MG63 (cell line): ENCODE measurements around the gene SPATA33. TPM values are rescaled to one million over a fixed set of nuclear protein-coding genes. Genes with fewer than 3 reads are reported as not detected.
"Not testable (repeated sequence)": the region's sequence is repeated elsewhere in the genome, so short reads cannot be mapped to it uniquely, and the experiment has no call there.

ENCODE experiments used
- DNase-seq: peaks from one replicate; pipeline ENCODE4 v3.0.0-alpha.2; 2020
- H3K27me3 ChIP-seq: fragments of 250-450 bp; sonication (Bioruptor Pico); 2 replicates; pipeline ENCODE4 v1.5.1; 2020; ENCODE audit warnings: mild to moderate bottlenecking, moderate library complexity
- H3K36me3 ChIP-seq: fragments of 250-450 bp; sonication (Bioruptor Pico); 2 replicates; pipeline ENCODE4 v1.5.1; 2020; ENCODE audit warnings: mild to moderate bottlenecking, moderate library complexity
- H3K4me3 ChIP-seq: fragments of 250-450 bp; sonication (Bioruptor Pico); 2 replicates; pipeline ENCODE4 v1.5.1; 2020; ENCODE audit warnings: mild to moderate bottlenecking, moderate library complexity
- H3K9me3 ChIP-seq: fragments of 250-450 bp; sonication (Bioruptor Pico); 2 replicates; pipeline ENCODE4 v1.5.1; 2020; ENCODE audit warnings: mild to moderate bottlenecking, moderate library complexity
- total RNA-seq: library from RNA; depleted of rRNA; stranded (reverse); fragments of >200 nt; shearing (Covaris generic); gene quantifications from 2 replicates; pipeline ENCODE4 v1.2.3, GENCODE V29; 2014; ENCODE audit warnings: low replicate concordance

SPATA33 gene
- total RNA-seq, 1 experiment from 2014 or later = 6.6 TPM

GRCh38 chr16:89695875-89696669 lies 38.4 kb downstream of the SPATA33 start:
- H3K4me3 ChIP-seq = no peak overlapping the region
- peaks cover 2% of the 10 kb centered on the region; the same call in 1 of the 2 replicates for H3K36me3 ChIP-seq
- H3K9me3 ChIP-seq = no peaks in the 10 kb centered on the region
- DNase-seq = no peak
- no peaks in the 10 kb centered on the region for H3K27me3 ChIP-seq

DNA sequence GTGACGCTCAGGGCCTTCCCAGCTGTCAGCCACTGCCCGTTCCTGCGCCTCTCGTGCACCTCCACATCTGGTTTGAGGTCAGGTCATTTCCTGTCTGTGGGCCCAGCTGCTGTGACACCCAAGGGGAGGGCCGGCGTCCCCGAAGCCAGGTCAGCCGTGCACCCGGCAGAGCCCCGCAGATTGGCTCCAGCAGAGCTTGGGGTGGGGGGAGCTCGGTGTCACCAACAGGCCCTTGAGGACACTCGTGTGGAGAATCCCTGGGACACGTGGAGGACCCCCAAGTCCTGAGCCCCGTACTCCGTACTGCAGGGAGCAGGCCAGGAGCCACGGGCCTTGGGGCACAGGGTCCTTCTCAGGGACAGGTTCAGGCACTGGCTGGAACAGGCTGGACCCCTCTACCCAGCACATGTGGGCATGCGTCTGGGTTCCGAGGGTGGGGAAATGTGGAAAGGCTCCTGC lies 39.1 kb downstream of the SPATA33 start:
- no peak for DNase-seq
- Histone ChIP-seq H3K27me3 (no peaks in the 10 kb centered on the region), H3K4me3 (no peak overlapping the region), H3K36me3 (no peaks in the 10 kb centered on the region; the same call in 1 of the 2 replicates), H3K9me3 (no peaks in the 10 kb centered on the region)

GRCh38 chr16:89697161-89697615 lies 39.6 kb downstream of the SPATA33 start:
- no peaks in the 10 kb centered on the region; the same call in 1 of the 2 replicates for H3K36me3 ChIP-seq
- no peaks in the 10 kb centered on the region for H3K27me3 ChIP-seq
- DNase-seq = no peak
- no peak overlapping the region for H3K4me3 ChIP-seq
- no peaks in the 10 kb centered on the region for H3K9me3 ChIP-seq

- H3K9me3 ChIP-seq = no peaks in the 10 kb centered on the region
- H3K4me3 ChIP-seq = no peak overlapping the region
- H3K36me3 ChIP-seq = no peaks in the 10 kb centered on the region; the same call in 1 of the 2 replicates
- DNase-seq = no peak
- H3K27me3 ChIP-seq = no peaks in the 10 kb centered on the region
These were observed 40.1 kb downstream of the SPATA33 start for GRCh38 chr16:89697616-89698331.

DNA sequence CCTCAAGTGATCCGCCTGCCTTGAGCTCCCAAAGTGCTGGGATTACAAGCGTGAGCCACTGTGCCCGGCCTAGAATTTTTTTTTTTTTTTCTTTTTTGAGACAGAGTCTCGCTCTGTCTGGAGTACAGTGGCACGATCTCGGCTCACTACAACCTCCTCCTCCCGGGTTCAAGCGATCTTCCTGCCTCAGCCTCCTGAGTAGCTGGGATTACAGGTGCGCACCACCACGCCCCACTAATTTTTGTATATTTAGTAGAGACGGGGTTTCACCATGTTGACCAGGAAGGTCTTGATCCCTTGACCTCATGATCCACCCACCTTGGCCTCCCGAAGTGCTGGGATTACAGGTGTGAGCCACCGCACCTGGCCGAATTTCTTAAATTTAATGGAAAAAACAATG lies 41.1 kb downstream of the SPATA33 start:
- H3K9me3 ChIP-seq = not testable (repeated sequence)

DNA sequence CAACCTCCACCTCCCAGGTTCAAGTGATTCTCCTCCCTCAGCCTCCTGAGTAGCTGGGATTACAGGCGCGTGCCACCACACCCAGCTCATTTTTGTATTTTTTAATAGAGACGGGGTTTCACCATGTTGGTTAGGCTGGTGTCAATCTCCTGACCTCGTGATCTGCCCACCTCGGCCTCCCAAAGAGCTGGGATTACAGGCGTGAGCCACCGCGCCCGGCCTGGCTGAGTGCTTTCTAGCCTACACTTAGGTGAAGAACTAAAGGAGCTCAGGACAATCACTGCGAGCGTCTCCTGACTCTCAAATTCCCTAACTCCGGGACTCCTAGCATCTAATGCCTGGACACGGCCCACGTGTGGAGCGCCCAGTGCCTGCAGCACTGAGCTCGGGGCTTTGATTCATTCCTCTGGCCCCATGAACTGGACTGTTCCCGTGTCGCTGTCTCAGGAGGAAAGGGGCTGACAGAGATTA lies 42.0 kb downstream of the SPATA33 start:
- not testable (repeated sequence) for H3K4me3 ChIP-seq, H3K27me3 ChIP-seq, H3K9me3 ChIP-seq, DNase-seq, H3K36me3 ChIP-seq

More for the DNA sequence above, 41.1 kb downstream of the SPATA33 start:
- H3K36me3 ChIP-seq, H3K27me3 ChIP-seq, DNase-seq, H3K4me3 ChIP-seq: not testable (repeated sequence)

DNA sequence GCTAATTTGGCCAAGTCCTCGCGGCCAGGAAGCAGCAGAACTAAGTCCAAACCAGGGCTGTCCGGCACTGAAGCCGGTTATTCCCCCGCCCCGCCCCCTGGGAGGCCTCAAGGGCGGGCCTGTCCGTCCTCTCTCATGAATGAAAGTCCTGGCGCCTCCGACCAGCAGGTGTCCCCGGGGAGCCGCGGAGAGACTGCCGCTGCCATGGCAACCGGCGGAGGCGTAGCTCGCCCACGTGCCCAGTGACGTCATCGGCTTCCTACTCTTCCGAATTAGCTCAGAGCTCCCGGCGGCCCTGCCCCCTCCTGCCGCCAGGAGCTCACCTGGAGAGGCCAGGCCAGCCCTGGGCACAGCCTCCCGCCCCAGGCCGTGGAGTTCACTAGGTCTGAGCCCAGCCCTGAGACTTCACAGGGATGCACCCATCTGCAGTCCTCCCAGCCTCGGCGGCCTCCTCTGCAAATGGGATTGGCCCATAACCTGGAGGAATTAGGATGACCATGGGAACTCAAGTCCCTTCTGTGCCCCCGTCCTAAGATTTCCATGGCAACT lies 42.5 kb downstream of the SPATA33 start:
- H3K36me3 ChIP-seq = no peaks in the 10 kb centered on the region
- peak; percentile 96 for DNase-seq
- H3K4me3 ChIP-seq = peak overlapping the region; percentile 58
- no peaks in the 10 kb centered on the region for H3K27me3 ChIP-seq
- no peaks in the 10 kb centered on the region for H3K9me3 ChIP-seq

DNA sequence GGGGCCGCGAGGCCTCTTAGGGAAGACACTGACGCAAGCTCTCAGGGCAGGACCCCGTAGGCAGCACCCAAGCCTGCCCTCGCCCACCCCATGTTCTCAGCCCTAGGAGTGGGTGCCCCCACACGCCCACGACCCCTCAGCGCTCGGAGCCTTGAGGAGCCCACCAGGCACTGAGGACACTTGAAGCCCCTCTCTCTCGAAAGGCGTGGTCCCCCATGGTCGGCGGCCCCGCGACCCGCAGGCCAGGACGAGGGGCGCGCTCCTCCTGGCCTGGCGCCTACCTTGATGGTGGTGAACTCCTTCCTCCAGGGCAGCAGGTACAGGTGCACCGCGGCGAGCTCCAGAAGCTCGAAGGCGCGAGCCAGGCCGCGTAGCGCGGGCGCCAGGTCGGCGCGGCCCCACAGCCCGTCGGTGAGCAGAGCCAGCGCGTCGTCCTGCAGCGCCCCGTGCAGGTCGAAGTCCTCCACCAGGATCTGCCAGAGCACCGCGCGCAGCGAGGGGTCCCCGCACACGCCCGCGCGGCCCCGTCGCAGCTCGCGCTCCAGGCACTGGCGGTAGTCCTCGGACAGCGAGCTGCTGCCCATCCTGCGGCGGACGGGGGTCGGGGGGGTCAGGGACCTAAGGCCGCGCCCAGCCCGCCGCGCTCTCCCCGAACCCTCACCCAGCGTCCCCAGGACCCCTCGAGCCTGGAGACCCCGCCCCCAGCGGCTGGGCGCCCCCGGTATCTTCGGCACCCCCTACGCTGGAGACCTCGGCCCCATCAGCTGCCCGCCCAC lies 43.2 kb downstream of the SPATA33 start:
- no peaks in the 10 kb centered on the region for H3K27me3 ChIP-seq
- no peaks in the 10 kb centered on the region for H3K36me3 ChIP-seq
- no peaks in the 10 kb centered on the region for H3K9me3 ChIP-seq
- H3K4me3 ChIP-seq = peak overlapping the region; percentile 58
- DNase-seq = no peak

GRCh38 chr16:89701425-89702406 lies 44.1 kb downstream of the SPATA33 start, which contains the start of gene SPATA2L:
TSS of gene SPATA2L (minus strand) at chr16:89701705. CDS start at chr16:89701232, 473 bp downstream.
- Histone ChIP-seq H3K4me3 (peak within 1 kb of the TSS; percentile 58), H3K9me3 (no peaks in the 10 kb centered on the region), H3K27me3 (no peaks in the 10 kb centered on the region), H3K36me3 (no peaks in the 10 kb centered on the region)
- peak; percentile 65 for DNase-seq

- Histone ChIP-seq H3K4me3 (no peak overlapping the region), H3K27me3 (no peaks in the 10 kb centered on the region), H3K9me3 (no peaks in the 10 kb centered on the region), H3K36me3 (no peaks in the 10 kb centered on the region)
- DNase-seq = no peak
These were observed 46.6 kb downstream of the SPATA33 start for GRCh38 chr16:89704281-89704680.

DNA sequence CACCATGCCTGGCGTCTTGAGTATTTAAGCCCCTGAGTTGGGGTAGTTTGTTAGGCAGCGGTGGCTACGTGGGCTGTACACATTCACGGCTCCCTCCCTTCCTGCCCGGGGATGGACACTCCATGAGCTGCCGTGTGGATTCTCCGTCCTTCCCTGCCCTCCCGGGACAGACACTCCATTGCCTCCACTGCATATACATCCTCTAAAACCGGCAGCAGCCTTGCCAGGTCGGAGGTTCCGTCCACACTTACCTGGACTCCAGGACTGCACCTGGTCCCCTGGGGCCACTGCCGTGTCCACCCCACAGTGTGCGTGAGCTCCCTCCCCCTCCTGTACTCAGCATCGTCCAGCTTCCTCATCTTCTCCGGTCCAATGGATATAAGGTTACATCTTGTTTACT lies 47.4 kb downstream of the SPATA33 start:
- no peak for DNase-seq

DNA sequence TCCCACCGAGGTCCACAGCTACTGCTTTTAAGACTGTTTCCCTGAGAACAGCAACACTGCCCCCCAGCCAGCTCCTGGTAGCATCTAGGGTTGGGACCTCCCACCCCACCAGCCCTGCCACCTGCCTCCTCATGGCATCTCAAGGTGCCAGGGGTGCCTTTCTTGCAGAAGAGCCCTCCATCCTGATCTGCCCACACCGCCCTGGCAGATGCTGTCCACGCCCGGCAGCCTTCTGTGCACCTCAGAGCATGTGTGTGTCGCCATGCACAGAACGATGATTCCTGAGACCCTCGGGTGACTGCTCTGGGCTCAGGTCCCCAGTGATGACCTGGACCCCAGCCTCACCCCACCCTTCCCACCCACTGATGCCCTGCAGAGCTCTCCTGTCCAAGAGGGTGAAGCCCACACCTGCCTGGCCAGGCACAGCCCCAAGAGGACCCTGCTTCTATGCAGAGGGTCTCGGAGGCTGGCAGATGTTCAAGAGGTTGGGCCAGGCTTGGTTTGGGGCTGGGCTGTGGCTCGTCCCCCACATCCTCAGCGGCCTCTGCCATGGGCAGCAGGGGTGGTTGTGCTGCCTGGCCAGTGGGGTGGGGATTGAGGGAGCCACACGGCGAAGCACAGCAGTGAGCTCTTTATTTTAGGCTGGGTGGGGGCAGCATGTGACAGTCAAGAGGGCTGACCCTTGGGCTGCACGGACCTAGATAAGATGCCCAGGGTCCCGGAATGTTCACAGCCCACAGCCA lies 49.1 kb downstream of the SPATA33 start:
- DNase-seq = no peak
- H3K27me3 ChIP-seq = no peaks in the 10 kb centered on the region
- no peaks in the 10 kb centered on the region for H3K36me3 ChIP-seq
- H3K4me3 ChIP-seq = no peak overlapping the region
- no peaks in the 10 kb centered on the region for H3K9me3 ChIP-seq

More for the DNA sequence above, 47.4 kb downstream of the SPATA33 start:
- Histone ChIP-seq H3K9me3 (no peaks in the 10 kb centered on the region), H3K27me3 (no peaks in the 10 kb centered on the region), H3K4me3 (no peak overlapping the region), H3K36me3 (no peaks in the 10 kb centered on the region)

GRCh38 chr16:89707695-89708094 lies 50.1 kb downstream of the SPATA33 start:
- no peaks in the 10 kb centered on the region for H3K9me3 ChIP-seq
- no peak for DNase-seq
- H3K4me3 ChIP-seq = no peak overlapping the region
- H3K27me3 ChIP-seq = no peaks in the 10 kb centered on the region
- no peaks in the 10 kb centered on the region for H3K36me3 ChIP-seq

DNA sequence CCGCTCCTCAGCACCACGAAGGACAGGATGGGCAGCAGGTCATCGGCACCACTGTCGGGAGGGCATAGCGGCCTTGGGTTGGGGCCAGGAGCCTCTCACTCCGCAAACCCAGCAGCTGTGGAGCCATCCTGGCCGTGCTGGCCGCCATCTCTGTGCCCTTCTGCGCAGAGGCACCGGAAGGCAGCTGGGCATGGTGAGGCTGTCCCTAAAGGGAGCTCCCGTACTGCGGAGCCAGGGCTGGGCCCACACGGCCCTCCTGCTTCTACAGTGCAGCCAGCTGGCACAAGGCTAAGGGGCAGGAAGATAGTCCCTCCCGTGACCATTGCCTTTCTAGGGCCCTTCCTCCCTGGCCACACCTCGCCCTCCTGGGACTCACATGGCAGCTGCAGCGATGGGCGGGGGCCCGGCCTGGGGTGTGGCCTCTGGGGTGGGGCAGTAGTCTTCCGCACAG lies 50.9 kb downstream of the SPATA33 start:
- no peak for DNase-seq
- no peaks in the 10 kb centered on the region for H3K27me3 ChIP-seq
- no peaks in the 10 kb centered on the region for H3K9me3 ChIP-seq
- no peaks in the 10 kb centered on the region for H3K36me3 ChIP-seq
- H3K4me3 ChIP-seq = no peak overlapping the region

- no peak for DNase-seq
- no peaks in the 10 kb centered on the region for H3K9me3 ChIP-seq
- no peak overlapping the region for H3K4me3 ChIP-seq
- no peaks in the 10 kb centered on the region for H3K27me3 ChIP-seq
- H3K36me3 ChIP-seq = no peaks in the 10 kb centered on the region
These were observed 51.5 kb downstream of the SPATA33 start for GRCh38 chr16:89709166-89709565.
